ENCODE measurements around the gene APP. TPM values are rescaled to one million over a fixed set of nuclear protein-coding genes. Genes with fewer than 3 reads are reported as not detected.

APP gene
- polyA plus RNA-seq, 1 experiment = 964 TPM

GRCh38 chr21:25859235-25859929, 311.2 kb downstream of the APP start:
- DNase-seq (ENCODE audit: low read depth) = no peak
- ChIA-PET POLR2A (no interaction called here), CTCF (interaction anchor here (1.2 kb wide), 1 partner anchor 11 kb away, joined by 3 read pairs; no protein-coding TSS in a partner anchor)
- Histone ChIP-seq H3K27me3 (ENCODE audit: control insufficient read depth, insufficient read depth, low read length) (0 out of 2 replicates have a peak, but pooled peaks cover 1% of the 10 kb centered on the region), H3K4me3 (ENCODE audit: low read depth, low read length) (no peak overlapping the region), H3K36me3 (ENCODE audit: control insufficient read depth, insufficient read depth, low read length) (no peaks in the 10 kb centered on the region)
- no peak for TF ChIP-seq CTCF (IDR thresholded peaks at IDR 0.05; ENCODE audit: insufficient read depth, low read depth, low read length)

- H3K4me3 ChIP-seq (ENCODE audit: low read depth, low read length) = no peak overlapping the region
- DNase-seq (ENCODE audit: low read depth) = no peak
- POLR2A ChIA-PET = no interaction called here
- H3K36me3 ChIP-seq (ENCODE audit: control insufficient read depth, insufficient read depth, low read length) = no peaks in the 10 kb centered on the region
- TF ChIP-seq CTCF (IDR thresholded peaks at IDR 0.05; ENCODE audit: insufficient read depth, low read depth, low read length) = no peak
- CTCF ChIA-PET = interaction anchor here (0.6 kb wide), 1 partner anchor 223 kb away, joined by 3 read pairs; no protein-coding TSS in a partner anchor
- H3K27me3 ChIP-seq (ENCODE audit: control insufficient read depth, insufficient read depth, low read length) = 0 out of 2 replicates have a peak, but pooled peaks cover 1% of the 10 kb centered on the region
Observed at GRCh38 chr21:25858325-25858724, 312.2 kb downstream of the APP start.

- ChIA-PET CTCF (no interaction called here), POLR2A (no interaction called here)
Observed at GRCh38 chr21:25857308-25858074, 313.1 kb downstream of the APP start.

GRCh38 chr21:25855576-25855975, 315.0 kb downstream of the APP start:
- POLR2A ChIA-PET = no interaction called here
- CTCF ChIA-PET = interaction anchor here (1.2 kb wide), 1 partner anchor 10 kb away, joined by 5 read pairs; no protein-coding TSS in a partner anchor

More at GRCh38 chr21:25857308-25858074, 313.1 kb downstream of the APP start:
- H3K4me3 ChIP-seq (ENCODE audit: low read depth, low read length) = no peak overlapping the region
- no peaks in the 10 kb centered on the region for H3K36me3 ChIP-seq (ENCODE audit: control insufficient read depth, insufficient read depth, low read length)
- 0 out of 2 replicates have a peak, but pooled peaks cover 1% of the 10 kb centered on the region for H3K27me3 ChIP-seq (ENCODE audit: control insufficient read depth, insufficient read depth, low read length)
- TF ChIP-seq CTCF (IDR thresholded peaks at IDR 0.05; ENCODE audit: insufficient read depth, low read depth, low read length) = no peak
- no peak for DNase-seq (ENCODE audit: low read depth)

More at GRCh38 chr21:25855576-25855975, 315.0 kb downstream of the APP start:
- no peak for DNase-seq (ENCODE audit: low read depth)
- Histone ChIP-seq H3K27me3 (ENCODE audit: control insufficient read depth, insufficient read depth, low read length) (0 out of 2 replicates have a peak, but pooled peaks cover 1% of the 10 kb centered on the region), H3K36me3 (ENCODE audit: control insufficient read depth, insufficient read depth, low read length) (no peaks in the 10 kb centered on the region), H3K4me3 (ENCODE audit: low read depth, low read length) (no peak overlapping the region)
- TF ChIP-seq CTCF (IDR thresholded peaks at IDR 0.05; ENCODE audit: insufficient read depth, low read depth, low read length) = no peak

All from BJ (cell line).